Stimulated activated CD8-positive, alpha-beta memory T cell treated with anti-CD3 and anti-CD28 coated beads, Interleukin-12 subunit alpha, Interleukin-12 subunit beta, amount 100 ng/mL, for 24 hours (primary cell): ENCODE results near the gene MZT2A.
"Not testable (repeated sequence)": the region's sequence is repeated elsewhere in the genome, so short reads cannot be mapped to it uniquely, and the experiment has no call there.

Source experiments
- DNase-seq: peaks from one replicate; pipeline ENCODE4 v3.0.0-alpha.2; 2020; ENCODE audit errors: extremely low read depth

Gene MZT2A

DNA sequence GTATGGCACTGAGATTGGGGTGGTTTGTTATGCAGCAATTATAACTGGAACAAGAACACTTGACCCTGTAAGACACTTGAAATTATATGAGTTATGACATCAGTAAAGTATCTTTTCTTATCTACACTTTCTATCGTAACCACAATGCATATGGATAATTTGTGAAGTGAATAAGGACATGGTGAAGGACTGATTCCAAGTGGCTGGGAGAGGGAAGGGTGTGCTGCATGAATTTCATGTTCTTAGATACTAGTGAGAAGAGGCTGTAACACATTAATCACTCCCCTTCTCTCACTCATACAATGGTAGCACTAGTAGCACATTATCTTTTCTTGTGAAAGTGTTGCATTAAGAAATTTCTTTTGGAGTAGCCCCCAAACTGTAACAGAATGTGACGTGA, 37.3 kb downstream of the MZT2A start:
- not testable (repeated sequence) for DNase-seq

DNA sequence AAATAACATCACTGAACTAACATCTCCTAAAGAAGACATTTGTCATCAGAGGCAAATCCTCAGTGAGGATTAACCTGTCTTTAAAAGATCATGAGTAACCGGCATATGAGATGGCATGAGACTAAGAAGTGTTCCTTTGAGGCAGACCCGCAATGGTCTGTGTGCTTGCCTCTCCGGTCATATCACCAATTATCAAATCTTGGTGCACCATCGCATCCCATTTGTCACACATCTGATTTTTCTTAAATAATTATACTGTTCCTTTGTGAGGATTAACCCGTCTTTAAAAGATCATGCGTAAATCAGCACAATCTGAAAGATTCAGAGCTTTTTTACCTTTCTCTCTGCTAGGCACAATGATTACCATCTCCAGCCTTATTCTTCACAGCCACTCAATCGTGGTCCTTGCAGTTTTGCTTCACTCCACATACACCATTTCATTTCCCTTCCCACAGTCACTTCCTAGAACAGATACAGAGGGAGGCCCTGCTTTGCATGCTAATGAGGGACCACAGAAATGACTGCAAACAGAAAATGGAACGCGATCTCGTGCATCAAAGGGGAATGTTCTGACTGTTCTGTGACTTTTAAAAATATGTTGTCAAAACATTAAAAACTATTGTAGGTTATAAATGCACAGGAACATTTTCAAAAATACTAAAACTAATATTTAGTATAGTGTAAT, 40.8 kb downstream of the MZT2A start:
- DNase-seq = not testable (repeated sequence)

- DNase-seq = not testable (repeated sequence)
Observed at GRCh38 chr2:131447981-131448380, 44.2 kb downstream of the MZT2A start.

DNA sequence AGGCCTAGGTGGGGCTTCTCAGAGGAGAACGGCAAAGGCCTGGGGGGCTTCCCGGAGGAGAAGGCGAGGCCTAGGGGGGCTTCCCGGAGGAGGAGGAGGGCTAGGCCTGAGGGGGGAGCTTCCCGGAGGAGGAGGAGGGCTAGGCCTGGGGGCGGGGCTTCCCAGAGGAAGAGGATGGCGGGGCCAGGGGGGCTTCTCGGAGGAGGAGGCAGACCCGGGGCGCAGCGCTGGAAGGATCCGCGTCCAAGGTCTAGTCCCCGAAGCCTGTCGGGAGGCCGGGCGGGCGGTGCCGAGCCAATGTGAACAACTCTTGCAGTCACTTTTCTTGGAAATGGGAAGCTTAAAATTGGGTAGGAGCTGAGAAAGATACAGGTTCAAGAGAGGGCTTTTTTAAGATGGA, 46.3 kb downstream of the MZT2A start:
- DNase-seq = no peak

DNA sequence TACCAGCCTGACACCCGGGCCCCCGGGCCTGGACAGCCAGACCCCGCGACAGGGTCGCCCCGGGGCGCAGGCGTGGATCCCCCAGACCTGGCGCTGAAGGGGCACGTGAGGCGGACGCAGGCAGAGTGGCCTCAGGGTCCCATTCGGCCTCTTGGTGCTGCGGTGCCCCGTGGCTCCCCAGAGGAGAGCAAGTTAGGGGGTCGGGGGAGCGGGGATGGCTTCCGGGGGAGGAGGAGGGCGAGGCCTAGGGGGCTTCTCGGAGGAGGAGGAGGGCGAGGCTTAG, 46.7 kb downstream of the MZT2A start:
- not testable (repeated sequence) for DNase-seq

DNA sequence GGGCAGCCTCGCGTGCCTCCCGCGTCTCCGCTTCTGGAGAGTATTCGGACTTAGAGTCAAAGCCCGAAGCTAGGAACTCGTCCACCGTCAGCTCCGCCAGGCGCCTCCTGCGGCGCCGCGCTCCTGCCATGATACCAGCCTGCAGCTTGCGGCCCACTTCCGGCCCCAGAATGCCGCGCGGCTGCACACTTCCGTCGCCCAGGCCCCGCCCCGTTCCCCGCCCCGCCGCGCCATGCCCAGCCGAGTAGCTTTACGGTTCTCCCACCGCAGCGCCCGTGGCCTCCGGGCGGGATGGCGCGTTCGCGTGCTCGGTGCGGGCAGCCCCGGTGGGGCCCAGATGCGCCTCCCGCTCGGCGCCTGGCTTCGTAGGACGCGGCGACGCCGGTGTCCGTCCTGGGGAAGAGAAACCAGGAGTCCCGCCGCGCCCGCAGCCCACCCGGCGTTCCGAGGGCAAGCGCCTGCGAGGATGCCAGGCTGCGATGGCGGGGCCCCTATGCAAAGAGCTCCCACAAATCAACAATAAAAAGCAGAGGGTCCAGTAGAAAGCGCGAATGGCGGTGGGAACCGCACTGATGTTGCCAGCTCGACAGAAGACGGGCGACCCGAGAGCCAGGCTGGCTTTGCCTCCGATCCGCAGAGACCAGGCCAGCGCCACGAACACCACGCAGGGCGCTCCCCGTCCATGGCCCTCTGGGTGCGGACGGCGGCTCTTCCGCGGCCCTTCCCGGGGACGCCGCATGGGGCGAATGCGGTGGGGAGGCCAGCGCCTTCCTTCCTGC, 47.3 kb downstream of the MZT2A start:
- not testable (repeated sequence) for DNase-seq

- DNase-seq = not testable (repeated sequence)
Observed at GRCh38 chr2:131440742-131441468, 51.3 kb downstream of the MZT2A start.
